Measurements from ENCODE around the gene MCF2L2. TPM values are rescaled to one million over a fixed set of nuclear protein-coding genes. Genes with fewer than 3 reads are reported as not detected.

The MCF2L2 gene
- polyA plus RNA-seq, 1 donor from 2014 or later: 9.3 TPM

DNA sequence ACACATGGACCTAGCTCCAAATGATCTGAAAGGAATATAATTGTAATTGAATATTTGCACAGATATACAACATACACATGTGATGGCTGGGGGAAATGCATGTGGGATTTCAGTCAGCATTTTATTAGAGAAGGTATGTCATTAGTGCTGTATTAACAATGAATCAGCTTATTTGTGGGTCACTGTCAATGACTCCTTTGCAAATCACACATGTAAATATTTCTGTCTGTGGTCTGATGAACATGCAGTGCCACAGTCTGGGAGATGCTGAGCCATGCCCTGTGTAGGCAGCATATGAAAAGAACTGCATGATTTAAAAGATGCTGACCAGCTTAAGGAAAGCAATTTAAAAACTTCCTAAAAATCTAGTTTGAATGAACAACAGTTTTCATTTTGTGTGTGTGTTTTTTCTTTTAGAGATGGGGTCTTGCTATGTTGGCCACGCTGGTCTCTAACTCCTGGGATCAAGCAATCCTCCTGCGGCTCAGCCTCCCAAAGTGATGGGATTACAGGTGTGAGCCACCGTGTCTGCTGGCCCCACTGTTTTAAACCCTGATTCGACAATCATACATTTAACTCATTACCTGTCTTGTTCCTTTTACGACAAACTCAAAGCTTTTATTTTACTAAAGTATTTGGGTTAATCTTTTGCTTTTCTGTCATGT, 176.2 kb downstream of the MCF2L2 start:
- Histone ChIP-seq H3K36me3 (ENCODE audit: insufficient read depth, low read length) (no peaks in the 10 kb centered on the region), H3K27ac (ENCODE audit: low read length) (no peak overlapping the region), H3K9me3 (ENCODE audit: low read length) (no peaks in the 10 kb centered on the region), H3K9me2 (ENCODE audit: insufficient read depth, low read length) (no peaks in the 10 kb centered on the region), H3K4me3 (ENCODE audit: low read length) (no peak overlapping the region), H3K4me2 (ENCODE audit: low read length) (no peak overlapping the region), H3K9ac (ENCODE audit: low read length) (no peak overlapping the region), H2AFZ (ENCODE audit: low read depth, low read length) (no peak overlapping the region), H4K20me1 (ENCODE audit: insufficient read depth) (no peaks in the 10 kb centered on the region), H3F3A (ENCODE audit: insufficient read depth, low read length, poor library complexity, severe bottlenecking) (no peaks in the 10 kb centered on the region), H3K27me3 (ENCODE audit: insufficient read depth, low read depth, low read length) (peaks cover 37% of the 10 kb centered on the region), H3K79me2 (replicated peaks; ENCODE audit: insufficient read depth, low read length) (peaks cover 11% of the 10 kb centered on the region)
- no peak for TF ChIP-seq EZH2 (IDR thresholded peaks at IDR 0.05; ENCODE audit: borderline replicate concordance, insufficient read depth, low read length, poor library complexity, severe bottlenecking)
- TF ChIP-seq POLR2AphosphoS5 (IDR thresholded peaks at IDR 0.05): no peak
- no peak for TF ChIP-seq EP300 (conservative IDR thresholded peaks at IDR 0.05; ENCODE audit: poor library complexity, severe bottlenecking)
- TF ChIP-seq TAF1 (IDR thresholded peaks at IDR 0.05; ENCODE audit: low read depth): no peak
- TF ChIP-seq SMC3 (conservative IDR thresholded peaks at IDR 0.05; ENCODE audit: poor library complexity): no peak
- TF ChIP-seq MXI1 (conservative IDR thresholded peaks at IDR 0.05; ENCODE audit: poor library complexity, severe bottlenecking): no peak
- TF ChIP-seq, protein P1, sequence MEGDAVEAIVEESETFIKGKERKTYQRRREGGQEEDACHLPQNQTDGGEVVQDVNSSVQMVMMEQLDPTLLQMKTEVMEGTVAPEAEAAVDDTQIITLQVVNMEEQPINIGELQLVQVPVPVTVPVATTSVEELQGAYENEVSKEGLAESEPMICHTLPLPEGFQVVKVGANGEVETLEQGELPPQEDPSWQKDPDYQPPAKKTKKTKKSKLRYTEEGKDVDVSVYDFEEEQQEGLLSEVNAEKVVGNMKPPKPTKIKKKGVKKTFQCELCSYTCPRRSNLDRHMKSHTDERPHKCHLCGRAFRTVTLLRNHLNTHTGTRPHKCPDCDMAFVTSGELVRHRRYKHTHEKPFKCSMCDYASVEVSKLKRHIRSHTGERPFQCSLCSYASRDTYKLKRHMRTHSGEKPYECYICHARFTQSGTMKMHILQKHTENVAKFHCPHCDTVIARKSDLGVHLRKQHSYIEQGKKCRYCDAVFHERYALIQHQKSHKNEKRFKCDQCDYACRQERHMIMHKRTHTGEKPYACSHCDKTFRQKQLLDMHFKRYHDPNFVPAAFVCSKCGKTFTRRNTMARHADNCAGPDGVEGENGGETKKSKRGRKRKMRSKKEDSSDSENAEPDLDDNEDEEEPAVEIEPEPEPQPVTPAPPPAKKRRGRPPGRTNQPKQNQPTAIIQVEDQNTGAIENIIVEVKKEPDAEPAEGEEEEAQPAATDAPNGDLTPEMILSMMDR (IDR thresholded peaks at IDR 0.05; ENCODE audit: poor library complexity, severe bottlenecking): no peak
- TF ChIP-seq, protein P2, sequence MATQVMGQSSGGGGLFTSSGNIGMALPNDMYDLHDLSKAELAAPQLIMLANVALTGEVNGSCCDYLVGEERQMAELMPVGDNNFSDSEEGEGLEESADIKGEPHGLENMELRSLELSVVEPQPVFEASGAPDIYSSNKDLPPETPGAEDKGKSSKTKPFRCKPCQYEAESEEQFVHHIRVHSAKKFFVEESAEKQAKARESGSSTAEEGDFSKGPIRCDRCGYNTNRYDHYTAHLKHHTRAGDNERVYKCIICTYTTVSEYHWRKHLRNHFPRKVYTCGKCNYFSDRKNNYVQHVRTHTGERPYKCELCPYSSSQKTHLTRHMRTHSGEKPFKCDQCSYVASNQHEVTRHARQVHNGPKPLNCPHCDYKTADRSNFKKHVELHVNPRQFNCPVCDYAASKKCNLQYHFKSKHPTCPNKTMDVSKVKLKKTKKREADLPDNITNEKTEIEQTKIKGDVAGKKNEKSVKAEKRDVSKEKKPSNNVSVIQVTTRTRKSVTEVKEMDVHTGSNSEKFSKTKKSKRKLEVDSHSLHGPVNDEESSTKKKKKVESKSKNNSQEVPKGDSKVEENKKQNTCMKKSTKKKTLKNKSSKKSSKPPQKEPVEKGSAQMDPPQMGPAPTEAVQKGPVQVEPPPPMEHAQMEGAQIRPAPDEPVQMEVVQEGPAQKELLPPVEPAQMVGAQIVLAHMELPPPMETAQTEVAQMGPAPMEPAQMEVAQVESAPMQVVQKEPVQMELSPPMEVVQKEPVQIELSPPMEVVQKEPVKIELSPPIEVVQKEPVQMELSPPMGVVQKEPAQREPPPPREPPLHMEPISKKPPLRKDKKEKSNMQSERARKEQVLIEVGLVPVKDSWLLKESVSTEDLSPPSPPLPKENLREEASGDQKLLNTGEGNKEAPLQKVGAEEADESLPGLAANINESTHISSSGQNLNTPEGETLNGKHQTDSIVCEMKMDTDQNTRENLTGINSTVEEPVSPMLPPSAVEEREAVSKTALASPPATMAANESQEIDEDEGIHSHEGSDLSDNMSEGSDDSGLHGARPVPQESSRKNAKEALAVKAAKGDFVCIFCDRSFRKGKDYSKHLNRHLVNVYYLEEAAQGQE (IDR thresholded peaks at IDR 0.05; ENCODE audit: borderline replicate concordance): no peak
- no peak for TF ChIP-seq RAD21 (conservative IDR thresholded peaks at IDR 0.05)

- Histone ChIP-seq H3K4me2 (ENCODE audit: low read length) (no peak overlapping the region), H3K9me3 (ENCODE audit: low read length) (no peaks in the 10 kb centered on the region), H3K79me2 (replicated peaks; ENCODE audit: insufficient read depth, low read length) (no peaks in the 10 kb centered on the region), H4K20me1 (ENCODE audit: insufficient read depth) (no peaks in the 10 kb centered on the region), H3K27me3 (ENCODE audit: insufficient read depth, low read depth, low read length) (peaks cover 29% of the 10 kb centered on the region), H3K27ac (ENCODE audit: low read length) (no peak overlapping the region), H2AFZ (ENCODE audit: low read depth, low read length) (no peak overlapping the region), H3K4me3 (ENCODE audit: low read length) (no peak overlapping the region), H3K36me3 (ENCODE audit: insufficient read depth, low read length) (no peaks in the 10 kb centered on the region), H3K9ac (ENCODE audit: low read length) (no peak overlapping the region), H3K9me2 (ENCODE audit: insufficient read depth, low read length) (no peaks in the 10 kb centered on the region), H3F3A (ENCODE audit: insufficient read depth, low read length, poor library complexity, severe bottlenecking) (no peaks in the 10 kb centered on the region)
- no peak for TF ChIP-seq RAD21 (conservative IDR thresholded peaks at IDR 0.05)
- no peak for TF ChIP-seq SMC3 (conservative IDR thresholded peaks at IDR 0.05; ENCODE audit: poor library complexity)
- TF ChIP-seq EZH2 (IDR thresholded peaks at IDR 0.05; ENCODE audit: borderline replicate concordance, insufficient read depth, low read length, poor library complexity, severe bottlenecking): no peak
- TF ChIP-seq, protein P1 (IDR thresholded peaks at IDR 0.05; ENCODE audit: poor library complexity, severe bottlenecking): no peak
- no peak for TF ChIP-seq EP300 (conservative IDR thresholded peaks at IDR 0.05; ENCODE audit: poor library complexity, severe bottlenecking)
- TF ChIP-seq MXI1 (conservative IDR thresholded peaks at IDR 0.05; ENCODE audit: poor library complexity, severe bottlenecking): no peak
- TF ChIP-seq, protein P2 (IDR thresholded peaks at IDR 0.05; ENCODE audit: borderline replicate concordance): no peak
- TF ChIP-seq TAF1 (IDR thresholded peaks at IDR 0.05; ENCODE audit: low read depth): no peak
Measured at GRCh38 chr3:183249006-183249718, 179.3 kb downstream of the MCF2L2 start.
